ENCODE results near the gene CAPN12.

- TF ChIP-seq POLR2A (IDR thresholded peaks at IDR 0.05), result no peak
- no peak for TF ChIP-seq CTCF (IDR thresholded peaks at IDR 0.05)
- TF ChIP-seq POLR2AphosphoS5 (IDR thresholded peaks at IDR 0.05), result no peak
- TF ChIP-seq EP300 (IDR thresholded peaks at IDR 0.05), result no peak
Observed at GRCh38 chr19:38706792-38707511, 37.3 kb downstream of the CAPN12 start.
